GM03348 (cell line): ENCODE data around the gene KRTAP5-5.
"Not testable (repeated sequence)": the region's sequence is repeated elsewhere in the genome, so short reads cannot be mapped to it uniquely, and the experiment has no call there.

Source experiments
- DNase-seq: peaks from one replicate; pipeline ENCODE4 v3.0.0; 2012; ENCODE audit warnings: low spot score

The KRTAP5-5 gene

GRCh38 chr11:1656670-1657069 is 27.1 kb downstream of the KRTAP5-5 start:
- no peak for DNase-seq

DNA sequence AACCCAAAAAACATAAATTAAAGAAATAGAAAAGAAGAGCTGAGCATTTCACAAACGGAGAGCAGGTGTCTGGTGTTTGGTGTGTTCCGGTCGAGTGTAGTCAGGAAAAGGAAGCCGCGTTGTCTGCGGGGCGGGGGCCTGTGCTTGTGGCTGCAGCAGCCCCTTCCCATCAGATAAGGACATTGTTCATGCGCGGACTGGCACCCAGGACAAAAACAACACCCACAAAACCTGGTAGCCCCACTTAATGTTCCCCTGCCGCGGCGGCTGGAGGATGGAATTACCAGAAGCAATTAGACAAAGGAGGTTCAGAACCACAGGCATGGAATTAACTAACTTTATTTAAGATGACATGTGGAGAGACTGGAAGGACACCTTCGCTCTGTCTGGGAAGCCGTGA is 29.9 kb downstream of the KRTAP5-5 start:
- DNase-seq: no peak

DNA sequence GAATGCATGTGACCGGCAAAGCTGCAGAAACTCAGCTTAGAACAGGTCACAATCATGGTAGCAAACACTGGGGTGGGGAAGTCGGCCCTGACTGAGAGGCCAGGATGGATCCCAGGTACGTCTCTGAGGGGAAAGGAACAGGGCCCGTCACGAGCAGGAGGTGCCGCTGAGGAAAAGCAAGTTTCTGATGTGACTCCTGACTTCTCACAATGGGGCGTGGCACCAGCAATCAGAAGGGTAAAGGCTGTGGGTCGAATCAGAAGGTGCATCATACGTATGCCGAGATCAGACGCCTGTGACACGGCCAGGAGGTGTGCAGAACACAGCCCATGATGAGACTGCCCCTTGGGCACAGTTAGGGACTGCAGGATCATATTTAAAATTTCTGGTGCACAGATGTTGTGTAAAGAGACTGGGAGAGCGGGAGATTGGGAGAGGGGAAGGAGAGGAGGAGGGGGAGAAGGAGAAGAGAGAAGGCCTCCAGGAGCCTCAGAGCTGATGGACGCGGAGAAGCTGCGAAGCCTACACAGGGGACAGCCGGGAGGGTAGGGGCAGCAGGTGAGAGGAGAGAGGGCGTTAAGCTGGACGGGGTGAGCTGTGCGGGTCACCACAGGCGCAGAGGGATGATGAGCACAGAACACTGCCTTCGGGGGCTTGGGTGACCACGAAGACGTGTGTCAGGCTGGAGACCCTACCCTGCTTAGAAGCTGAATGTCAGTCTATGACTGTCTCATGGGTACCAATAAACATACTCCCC is 30.7 kb downstream of the KRTAP5-5 start:
- DNase-seq: no peak

DNA sequence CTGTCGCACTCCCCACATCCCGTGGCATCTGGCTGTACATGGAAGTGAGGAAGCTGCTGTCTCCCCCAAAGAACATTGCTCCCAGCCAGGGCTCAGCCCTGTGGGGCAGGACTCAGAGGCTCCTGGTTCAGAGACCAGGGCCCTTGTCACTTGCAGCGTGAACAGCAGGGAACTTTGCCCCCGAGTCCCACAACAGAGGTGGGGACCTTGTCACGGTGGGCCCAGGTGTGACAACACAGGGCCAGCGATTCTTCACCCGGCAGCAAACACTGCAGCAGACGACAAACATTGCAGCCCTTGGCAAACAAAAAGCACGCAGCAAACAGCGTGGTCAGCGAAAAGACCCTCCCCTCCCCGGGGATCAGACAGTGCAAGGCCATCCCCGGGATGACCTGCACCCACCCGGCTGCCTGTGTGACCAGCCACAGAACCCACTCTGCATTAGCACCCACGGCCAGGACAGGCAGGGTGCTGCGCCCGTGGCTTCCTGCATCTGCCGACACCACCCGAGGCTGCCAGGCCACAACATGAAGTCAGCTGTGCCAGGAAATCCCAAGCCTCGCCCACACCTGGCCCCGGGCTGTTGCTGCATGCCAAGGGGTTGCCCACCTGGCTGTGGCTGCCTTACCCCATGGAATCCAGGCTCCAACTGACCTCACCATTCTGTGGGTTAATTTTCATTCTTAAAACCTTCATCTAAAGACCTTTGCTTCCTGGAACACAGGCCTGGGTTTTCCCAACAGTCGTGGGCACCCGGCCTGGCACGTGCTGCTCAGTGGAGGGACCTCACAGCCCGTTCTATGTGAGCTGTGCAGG is 32.1 kb downstream of the KRTAP5-5 start:
- DNase-seq: not testable (repeated sequence)

- not testable (repeated sequence) for DNase-seq
Measured at GRCh38 chr11:1662699-1663283, 33.2 kb downstream of the KRTAP5-5 start.

DNA sequence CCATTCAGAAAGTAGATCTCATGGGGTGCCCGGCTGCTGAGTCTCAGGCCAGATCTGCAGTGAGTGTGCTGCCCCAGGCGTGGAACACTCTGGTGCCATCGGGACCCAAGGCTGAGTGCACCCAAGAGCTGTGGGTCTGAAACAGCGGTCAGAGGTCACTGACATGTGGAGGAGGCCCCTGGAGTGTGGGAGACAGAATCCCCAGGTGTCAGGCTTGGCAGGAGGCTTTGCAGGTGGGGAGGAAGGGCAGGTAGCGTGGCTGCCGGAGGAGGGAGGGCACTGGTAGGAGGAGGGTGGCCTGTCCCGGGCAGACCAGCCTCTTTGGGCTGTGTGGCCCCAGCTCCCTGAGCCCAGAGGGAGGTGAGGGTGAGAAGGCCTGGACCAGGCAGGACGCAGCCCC is 35.7 kb downstream of the KRTAP5-5 start:
- no peak for DNase-seq

DNA sequence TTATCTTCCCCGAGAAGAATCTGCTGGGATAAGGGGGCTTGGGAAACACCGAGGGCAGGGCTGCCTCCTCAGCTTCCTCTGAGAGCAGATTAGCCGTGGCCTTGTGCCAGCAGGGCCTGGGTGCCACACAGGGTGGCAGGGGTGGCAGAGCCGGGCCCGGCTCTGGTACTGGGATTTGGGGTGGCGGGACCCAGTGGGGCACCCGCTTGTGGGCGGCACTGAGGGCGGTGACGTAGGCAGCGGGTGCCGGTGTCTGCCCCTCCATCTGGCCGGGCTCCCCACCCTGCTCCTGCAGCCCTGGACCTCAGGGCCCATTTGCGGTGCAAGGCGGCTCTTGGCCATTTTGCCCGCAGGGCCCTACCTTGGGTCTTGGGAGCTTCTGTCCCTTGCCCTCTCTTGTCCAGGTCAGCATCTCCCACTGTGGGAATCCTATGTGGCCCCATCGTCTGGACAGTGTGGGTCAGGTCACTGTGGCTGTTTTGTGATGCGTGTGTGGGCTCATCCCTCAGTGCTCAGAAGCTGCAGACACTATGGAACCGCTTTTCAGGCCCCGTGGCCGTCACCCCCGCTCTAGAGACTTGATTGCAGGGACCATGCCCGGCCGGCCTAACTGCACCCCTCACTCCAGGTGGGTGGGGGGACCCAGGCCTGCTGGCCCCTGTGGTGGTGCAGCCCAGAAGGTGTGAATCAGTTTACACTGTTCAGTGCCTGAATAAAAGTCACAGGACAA is 37.7 kb downstream of the KRTAP5-5 start:
- DNase-seq: no peak

- DNase-seq: no peak
Measured at GRCh38 chr11:1667906-1668305, 38.3 kb downstream of the KRTAP5-5 start.

GRCh38 chr11:1668911-1669473 is 39.4 kb downstream of the KRTAP5-5 start:
- DNase-seq: no peak

DNA sequence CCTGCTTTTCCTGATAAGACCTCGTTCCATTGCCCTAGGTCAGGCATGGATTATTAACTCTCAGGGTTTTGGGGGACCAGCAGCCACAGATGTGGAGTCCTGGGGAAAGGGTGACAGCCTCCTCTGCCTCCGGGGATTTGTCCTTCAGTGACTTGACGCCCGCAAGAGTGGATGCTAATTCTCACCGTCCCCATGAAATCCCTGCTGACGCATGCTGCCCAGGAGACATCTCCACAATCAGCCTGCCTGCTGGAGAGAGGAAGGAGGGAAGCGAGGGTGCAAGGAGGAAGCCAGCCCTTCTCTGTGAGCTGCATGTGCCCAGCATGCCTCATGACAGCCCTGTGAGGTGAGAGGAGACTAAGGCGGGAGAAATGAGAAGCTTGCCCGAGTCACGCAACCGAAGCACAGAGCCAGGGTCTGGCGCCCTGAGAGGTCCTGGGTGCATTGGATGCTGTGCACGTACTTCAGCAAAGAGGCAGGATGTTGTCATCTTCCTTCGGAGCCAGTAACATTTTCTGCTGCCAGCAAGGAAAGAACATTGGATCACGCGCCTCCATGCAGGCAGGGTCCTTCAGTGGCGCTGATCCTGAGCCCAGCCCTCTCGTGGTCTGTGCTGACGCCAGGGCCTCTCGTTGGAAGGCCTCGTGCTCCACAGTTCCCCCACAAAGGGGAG is 40.1 kb downstream of the KRTAP5-5 start:
- DNase-seq: no peak

DNA sequence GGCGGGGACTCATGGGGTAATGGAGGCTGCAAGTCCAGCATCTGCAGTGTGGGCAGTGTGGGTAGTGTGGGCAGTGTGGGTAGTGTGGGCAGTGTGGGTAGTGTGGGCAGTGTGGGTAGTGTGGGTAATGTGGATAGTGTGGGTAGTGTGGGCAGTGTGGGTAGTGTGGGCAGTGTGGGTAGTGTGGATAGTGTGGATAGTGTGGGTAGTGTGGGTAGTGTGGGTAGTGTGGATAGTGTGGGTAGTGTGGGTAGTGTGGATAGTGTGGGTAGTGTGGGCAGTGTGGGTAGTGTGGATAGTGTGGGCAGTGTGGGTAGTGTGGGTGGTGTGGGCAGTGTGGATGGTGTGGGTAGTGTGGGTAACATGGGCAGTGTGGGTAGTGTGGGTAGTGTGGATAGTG is 40.9 kb downstream of the KRTAP5-5 start:
- DNase-seq: not testable (repeated sequence)

GRCh38 chr11:1670905-1671371 is 41.4 kb downstream of the KRTAP5-5 start:
- DNase-seq: no peak

DNA sequence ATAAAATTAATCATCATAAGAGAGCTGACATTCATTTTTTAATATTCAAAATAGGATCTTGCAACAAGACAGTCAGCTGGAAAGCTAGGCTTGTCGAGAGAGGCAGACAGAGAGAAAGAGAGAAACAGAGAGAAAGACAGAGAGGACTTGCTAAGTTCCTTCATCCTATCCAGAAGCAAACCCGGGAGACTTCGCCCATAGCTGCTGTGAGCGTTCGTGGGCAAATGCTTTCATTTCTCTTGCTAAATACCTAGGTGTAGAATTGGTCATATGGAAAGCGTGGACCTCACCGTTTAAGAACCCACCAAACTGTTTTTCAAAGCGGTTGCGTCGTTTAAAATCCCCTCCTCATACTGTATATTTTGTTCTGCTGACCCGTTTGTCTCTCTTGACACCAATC is 42.1 kb downstream of the KRTAP5-5 start:
- no peak for DNase-seq

DNA sequence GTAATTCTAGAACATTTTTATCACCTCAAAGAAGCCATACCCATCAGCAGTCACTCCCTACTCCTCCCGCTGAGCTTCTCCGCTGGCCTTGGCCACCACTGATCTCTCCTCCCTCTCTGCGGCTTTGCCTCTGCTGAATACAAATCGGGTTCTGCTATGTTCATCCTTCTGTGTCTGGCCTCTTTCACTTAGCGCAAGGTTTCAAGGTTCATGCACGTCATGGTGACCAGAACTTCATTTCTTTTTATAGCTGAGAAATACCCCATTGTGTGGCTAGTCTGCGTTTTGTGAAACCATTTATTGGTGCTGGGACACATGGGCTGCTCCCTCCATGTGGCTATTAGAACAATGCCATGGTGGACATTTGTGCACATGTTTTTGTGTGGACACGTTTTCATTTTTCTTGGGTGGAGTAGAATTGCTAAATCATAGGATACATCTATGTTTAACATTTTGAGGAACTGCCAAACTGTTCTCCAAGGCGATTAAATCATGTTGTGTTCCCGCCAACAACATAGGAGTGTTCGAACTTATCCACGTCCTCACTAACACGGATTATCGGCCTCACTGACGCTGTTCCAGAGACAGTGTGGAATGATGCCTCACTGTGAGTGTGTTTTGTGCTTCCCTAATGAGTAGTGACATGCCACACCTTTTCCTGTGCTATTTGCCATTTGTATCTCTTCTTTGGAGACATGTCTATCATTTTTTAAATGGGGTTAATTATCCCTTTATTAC is 43.2 kb downstream of the KRTAP5-5 start:
- DNase-seq: no peak

- no peak for DNase-seq
Measured at GRCh38 chr11:1673446-1674172, 44.0 kb downstream of the KRTAP5-5 start.

- DNase-seq: no peak
Measured at GRCh38 chr11:1674173-1675131, 44.9 kb downstream of the KRTAP5-5 start.

DNA sequence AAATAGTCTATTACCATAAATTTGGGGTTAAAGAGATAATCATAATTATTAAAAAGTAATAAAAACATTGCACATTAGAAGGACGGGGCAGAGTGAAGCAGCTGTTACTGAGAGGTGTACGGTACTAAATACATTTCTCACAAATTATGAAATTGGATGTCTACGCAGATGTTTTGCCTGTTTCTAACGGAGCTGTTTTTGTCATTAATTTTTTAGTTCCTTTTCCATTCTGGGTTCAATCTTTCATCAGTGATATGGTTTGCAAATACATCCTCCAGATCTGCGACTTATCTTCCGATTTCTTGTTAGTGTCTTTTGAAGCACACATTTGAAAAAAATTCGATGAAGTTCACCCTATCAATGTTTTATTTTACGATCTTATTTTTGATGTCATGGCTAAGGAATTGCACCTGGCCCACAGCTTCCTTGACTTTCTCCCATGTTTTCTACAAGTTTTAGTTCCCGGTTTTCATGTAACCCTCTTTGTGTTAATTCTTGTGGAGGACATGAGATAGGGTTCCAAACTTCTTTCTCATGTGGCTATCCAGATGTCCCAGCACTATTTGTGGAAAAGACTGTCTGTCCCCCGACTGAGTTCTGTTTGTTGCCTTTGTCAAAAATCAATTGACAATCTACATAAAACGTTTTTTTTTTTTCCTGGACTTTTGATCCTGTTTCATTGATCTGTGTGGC is 46.1 kb downstream of the KRTAP5-5 start:
- DNase-seq: no peak

GRCh38 chr11:1676229-1676740 is 46.7 kb downstream of the KRTAP5-5 start:
- no peak for DNase-seq
